GDM1 (cell line): ENCODE data around the gene PABPN1L.

ENCODE experiments used
- DNase-seq: peaks from one replicate; lab custom pipeline; 2025; lab: John Stamatoyannopoulos, UW

The PABPN1L gene

DNA sequence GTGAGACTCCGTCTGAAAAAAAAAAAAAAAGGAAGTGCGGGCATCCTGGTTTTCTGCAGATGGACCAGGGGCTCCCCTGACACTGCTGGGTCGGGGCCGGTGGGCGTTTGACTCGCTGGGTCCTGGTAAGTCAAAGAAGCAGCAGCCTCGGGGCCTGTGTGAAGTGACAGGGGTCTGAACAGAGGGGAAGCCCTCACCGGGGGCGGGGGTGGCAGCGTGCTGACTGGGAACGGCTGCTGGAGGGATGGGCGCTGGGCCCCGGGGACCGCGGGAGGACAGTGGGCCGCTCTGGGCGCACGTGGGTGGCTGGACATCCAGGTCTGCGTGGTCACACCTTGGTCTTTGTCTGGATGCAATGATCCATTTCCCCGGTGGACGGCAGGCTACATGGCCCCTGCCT, 17.9 kb downstream of the PABPN1L start:
- no peak for DNase-seq

DNA sequence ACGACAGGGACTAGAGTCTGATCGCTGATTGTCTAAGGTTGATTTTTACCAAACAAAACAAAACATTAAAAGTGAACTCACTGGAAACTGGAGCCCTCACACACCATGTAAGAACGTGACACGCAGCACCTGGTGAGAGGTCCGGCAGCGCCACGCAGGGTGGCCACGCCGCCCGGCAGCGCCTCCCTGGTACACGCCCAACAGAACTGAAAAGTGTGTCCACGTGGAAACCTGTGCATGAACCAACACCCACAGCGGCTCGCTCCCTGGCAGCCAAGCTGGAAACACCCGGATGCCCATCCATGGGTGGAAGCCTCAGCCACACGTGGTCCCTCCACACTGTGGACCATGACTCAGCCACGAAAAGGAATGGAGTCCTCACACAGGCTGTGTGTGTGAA, 18.8 kb downstream of the PABPN1L start:
- no peak for DNase-seq

DNA sequence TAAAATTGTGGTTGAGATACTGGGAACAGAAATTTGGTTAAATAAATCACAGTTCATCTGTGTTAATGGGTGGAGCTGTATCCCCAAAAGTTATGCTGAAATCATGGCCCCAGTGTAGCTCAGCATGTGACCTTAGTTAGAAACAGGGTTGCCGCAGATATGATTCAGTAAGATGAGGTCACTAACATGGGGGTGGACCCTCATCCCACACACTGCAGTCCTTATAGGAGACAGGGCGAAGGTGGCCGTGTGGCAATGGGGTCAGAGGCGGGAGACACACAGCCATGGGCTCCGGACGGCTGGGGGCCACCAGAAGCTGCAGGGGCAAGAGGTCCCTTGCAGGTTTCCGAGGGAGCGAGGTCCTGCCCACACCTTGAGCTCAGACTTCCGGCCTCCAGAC, 20.4 kb downstream of the PABPN1L start:
- no peak for DNase-seq

DNA sequence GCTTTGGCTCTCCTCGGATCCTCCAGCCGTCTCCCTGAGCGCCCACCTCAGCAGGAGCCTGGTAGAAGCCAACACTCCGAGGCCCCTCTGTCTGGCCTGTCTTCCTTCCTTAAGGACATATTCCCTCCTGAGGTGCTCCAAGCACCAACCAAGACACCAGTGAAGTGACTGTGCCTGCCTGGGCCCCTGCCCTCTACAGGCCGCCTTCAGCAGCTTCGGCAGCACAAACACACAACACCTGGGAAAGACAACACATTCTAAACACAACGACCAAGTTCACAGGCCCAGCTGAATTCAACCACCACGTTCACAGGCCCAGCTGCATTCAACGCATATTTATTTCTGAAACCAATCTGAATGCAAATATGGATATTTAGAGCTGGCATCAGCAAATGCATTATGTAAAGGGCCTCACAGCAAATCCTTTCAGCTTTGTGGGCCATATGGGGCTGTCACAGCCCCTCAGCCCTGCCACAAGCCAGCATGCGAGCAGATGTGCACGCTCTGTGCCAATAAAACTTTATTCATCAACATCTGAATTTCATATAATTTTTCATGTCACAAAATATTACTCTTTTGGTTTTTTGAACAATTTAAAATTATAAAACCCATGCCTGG, 21.9 kb downstream of the PABPN1L start:
- no peak for DNase-seq

DNA sequence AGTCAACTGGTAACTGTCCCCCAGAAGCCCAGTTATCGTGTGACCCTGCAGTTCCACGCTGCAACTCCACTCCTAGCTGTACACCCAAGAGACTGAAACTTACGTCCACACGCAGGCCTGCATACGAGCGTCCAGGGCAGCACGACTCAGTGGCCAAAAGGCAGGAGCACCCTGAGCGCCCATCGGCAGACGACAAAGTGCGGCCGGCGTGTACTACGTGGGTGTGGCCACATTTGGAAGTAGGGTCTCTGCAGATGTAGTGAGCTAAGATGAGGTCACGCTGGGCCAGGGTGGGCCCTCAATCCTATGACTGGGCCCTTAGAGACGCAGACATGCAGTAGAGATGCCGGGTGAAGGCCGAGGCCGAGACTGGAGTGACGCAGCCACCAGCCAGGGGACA, 23.2 kb downstream of the PABPN1L start:
- DNase-seq: no peak

DNA sequence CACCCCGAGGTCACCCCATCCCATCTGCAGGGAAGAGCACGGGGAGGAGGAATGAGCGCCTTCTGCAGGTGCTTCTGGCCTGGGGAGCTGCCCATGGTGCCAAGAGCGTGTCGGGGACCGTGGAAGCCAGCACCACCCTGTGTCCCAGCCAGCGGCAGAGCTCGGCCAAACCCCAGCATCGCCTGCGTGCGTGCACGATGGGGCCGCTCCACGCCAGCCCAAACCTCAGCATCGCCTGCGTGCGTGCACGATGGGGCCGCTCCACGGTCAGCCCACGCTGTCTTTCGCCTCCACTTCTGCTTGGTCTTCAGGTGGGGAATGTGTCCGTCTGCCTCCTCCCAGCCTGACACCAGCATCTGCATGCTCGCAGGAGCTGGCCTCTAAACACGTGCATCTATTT, 23.7 kb downstream of the PABPN1L start:
- no peak for DNase-seq

DNA sequence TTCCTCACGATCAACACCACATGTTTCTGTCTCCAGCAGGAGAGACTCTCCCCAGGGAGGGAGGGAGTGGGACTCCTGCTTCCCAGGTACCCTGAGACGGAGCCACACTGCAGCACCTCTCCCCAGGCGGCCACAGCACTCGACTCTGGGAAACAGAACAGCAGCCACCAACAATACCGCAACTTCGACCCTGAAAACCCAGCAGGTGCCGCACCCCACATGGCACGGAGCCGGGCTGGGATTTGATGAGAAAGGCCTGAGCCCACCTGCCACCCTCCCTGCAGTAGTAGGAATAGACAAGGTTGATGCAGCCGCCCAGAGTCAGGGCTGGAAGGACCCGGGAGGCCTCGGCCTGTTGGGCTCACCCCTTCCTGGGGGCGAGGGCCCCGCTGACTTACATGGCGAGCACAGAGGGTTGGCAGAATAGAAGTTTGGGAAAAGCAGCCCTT, 24.1 kb downstream of the PABPN1L start:
- no peak for DNase-seq

DNA sequence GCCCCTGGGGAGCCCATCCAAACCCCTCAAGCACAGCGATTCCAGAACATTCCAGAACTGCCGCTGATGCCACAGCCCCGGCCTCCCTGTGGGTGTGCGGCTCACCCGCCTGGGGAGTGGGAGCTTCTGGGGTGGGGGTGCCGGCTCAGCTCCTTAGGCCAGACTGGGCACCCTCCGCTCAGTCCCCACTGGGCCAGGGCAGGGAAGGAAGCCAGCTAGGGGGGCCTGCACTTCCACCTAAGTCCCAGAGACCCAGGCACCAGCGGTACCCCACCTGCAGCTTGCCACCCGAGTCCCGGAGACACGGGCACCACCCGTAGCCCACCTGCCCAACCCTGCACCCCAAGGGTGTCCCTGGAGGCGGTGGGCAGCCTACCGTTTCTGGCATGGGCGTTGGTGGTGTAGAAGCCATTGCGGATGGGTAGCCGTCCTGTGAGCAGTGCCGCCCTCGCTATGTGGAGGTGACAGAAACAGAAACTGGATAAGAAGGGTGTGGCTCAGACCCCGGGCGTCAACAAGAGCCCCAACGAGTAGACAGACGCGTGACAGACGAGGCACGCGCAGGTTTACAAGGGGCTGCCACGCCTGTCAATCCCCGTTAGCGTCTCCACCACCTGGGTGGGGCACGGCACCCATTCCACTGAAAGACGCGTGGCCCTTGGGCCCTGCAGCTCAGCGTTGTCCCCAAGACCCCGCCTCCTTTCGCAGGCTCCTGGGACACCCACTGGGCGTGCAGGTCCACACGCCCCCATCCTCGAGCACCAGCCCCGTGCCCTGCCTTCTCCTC, 24.7 kb downstream of the PABPN1L start:
- DNase-seq: no peak

DNA sequence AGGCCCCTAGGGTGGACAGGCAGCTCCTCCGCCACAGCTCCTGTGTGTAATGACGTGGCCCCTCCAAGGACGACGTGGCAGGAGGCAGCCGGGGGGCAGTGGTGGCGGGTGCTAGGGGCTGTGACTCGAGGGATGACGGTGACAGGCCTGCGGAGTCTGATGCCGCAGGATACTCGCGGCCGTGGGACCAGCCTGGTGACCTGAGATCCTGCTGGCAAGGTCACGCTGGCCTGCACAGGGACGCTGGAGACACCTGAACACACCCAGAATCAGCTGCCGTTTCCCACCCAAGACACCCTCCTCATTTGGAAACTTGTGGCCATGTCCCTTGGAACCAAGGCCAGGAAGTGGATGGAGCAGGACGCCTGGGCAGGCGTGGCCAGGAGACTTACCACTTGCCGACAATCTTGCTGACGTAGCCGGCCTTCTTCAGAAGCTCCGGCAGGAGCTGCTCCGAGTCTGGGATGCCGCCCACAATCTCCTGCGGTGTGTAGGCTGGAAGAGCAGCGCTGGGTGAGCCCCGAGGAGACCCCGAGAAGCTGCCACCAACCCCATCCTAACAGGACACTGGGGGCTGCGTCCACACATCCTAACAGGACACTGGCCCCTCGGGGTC, 25.8 kb downstream of the PABPN1L start:
- no peak for DNase-seq

DNA sequence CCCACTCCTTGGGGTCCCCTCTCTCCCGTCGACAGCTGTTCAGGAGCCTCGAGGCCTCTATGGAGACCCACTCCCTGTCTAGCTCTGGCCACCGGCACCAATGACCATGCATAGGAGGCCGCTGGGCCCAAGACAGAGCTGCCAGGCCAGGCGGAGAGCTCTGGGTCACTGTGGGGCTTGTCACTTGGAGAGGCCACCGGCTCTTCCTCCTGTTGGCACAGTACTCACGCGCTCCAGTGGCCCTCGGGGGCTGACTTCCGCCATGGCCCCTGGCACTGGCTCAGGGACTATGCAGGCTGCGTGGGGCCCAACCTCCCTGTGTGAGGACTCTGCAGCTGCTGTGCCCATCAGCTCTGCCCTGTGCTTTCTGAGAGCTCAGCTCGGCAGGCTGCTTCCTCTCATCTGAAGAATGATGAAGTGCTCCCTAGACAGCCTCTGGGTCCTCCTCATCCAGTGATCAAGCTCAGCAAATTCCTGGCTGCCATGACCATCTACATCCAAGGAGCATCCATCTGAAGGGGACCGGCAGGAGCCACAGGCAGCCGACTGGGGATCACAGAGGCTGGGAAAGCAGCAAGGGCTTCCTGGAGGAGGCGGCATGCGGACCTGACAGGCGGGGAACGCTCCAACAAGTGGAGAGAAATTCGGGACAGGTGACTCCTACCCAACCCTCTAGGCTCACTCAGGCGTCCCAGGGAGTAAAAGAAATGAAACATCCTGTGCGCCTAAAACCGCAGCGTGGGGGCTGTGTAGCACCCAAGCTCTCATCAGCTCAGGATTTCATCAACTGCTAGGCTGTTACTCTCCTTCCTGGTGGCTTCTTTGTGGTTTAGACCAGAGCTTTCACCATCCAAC, 26.5 kb downstream of the PABPN1L start:
- DNase-seq: no peak

DNA sequence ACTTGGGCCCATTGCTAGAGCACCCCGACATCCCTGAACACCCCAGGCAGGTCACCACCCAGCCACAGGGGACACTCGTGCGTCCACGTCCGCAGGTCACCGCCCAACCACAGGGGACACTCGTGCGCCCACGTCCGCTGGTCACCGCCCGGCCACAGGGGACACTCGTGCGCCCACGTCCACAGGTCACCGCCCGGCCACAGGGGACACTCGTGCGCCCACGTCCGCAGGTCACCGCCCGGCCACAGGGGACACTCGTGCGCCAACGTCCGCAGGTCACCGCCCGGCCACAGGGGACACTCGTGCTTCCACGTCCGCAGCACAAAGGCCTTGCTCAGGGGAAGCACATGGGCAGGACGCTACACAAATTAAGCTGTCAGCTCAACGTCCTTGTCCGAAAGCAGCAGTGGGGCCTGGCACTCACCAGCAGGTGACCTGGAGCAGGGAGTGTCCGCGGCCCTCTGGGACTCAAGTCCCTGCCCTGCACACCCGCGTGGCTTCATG, 27.4 kb downstream of the PABPN1L start:
- no peak for DNase-seq

DNA sequence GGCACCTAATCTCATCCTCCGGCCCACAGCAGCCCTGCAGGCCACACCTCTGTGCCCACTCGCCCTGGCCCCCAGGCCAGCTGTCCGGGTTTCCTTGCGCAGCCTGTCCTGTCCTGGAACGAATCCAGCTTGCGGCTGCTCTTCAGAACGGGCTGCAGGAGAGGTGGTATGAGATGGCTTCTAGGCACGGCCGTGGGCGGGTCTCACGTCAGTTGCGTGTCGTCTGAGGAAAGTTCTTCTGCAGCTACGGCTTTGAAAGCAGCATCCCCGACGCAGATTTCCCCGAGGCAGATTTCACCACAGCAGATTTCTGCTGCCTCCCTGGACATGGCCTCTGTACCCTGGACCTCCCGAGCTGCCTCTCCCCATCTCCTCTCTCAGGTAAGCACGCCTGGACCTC, 27.9 kb downstream of the PABPN1L start:
- DNase-seq: no peak

DNA sequence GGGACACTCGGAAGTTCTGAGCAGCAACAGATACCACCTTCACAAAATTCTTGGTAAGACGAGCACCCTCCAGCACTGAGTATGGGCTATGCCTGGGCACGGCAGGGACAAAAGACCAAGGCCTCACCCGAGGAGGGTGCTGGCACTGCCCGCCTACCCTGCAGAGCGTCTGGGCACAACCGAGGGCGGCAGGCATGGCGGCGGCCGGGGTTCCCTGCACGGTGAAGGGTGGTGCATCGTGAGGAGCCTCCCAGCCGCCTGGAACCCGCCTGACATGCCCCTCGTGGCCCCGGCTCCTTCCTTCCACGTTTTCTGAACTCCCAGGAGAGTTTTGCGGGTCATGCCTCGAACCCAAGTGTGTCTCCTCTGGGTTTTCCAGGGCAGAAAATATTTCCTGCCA, 28.7 kb downstream of the PABPN1L start:
- no peak for DNase-seq

DNA sequence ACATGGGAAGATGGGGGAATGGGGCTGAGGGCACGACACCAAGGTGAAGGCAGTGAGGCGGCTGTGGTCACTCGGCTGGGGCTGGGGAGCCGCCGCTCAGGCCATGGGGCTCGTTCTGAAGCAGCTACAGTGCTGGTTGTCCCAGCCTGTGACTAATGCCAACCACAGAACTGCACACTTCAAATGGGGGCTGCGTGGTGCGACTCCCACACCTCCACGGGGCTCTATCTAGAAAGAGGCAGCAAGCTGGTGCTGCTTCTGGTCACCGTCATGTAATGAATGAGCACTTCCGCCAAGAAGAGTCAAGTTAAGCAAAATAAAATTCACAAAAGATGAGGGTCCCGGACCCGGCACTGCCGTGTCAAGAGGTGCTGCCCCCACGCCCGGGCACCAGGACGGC, 29.7 kb downstream of the PABPN1L start:
- no peak for DNase-seq

DNA sequence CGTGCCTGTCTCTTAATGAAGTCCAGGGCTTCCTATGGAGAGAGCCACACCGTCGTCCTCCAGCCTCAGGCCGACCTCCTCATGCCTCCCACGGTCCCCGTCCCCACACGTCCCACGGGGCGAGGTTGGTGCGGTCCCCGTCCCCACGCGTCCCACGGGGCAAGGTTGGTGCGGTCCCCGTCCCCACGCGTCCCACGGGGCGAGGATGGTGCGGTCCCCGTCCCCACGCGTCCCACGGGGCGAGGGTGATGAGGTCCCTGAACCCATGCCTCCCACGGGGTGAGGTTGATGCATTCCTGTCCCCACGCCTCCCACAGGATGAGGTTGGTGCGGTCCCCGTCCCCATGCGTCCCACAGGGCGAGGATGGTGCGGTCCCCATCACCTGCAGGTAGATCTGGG, 30.6 kb downstream of the PABPN1L start:
- DNase-seq: no peak

DNA sequence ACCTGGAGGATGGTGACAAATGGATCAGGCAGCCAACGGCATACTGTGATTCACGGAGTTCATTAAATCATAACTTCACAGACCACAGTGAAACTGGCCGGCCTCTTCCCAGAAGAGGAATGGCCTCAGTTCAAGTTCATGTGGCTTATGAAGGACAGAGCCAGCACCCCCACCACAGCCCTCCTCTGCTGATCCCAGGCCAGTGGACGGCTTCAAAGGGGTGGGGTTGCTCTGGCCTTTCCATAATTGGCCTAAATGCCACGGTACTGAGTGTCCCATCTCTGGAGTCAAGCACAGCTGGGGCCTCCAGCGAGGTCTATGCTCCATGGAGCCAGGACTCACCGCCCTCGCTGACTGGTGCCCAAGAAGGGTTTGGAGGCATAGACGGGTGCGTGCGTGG, 31.1 kb downstream of the PABPN1L start:
- DNase-seq: no peak

DNA sequence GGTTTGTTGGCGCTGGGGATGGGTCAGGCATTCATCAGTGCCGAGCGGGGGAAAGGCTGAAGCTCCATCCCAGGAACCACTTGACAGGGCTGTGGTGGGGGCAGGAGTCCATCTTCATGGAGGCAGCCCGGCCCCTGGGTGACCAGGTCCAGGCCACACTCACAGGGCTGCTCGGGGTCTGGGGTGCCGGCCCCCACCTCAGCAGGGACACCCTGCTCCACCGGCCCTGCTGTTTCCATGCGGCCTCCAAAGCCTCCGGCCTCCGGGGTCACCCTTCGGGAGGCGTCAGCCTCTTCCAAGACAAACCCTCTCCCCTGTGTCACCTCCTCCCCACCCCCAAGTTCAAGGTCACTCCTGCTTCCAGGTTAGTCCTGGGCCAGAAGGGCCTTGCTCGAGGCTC, 31.8 kb downstream of the PABPN1L start:
- DNase-seq: no peak

DNA sequence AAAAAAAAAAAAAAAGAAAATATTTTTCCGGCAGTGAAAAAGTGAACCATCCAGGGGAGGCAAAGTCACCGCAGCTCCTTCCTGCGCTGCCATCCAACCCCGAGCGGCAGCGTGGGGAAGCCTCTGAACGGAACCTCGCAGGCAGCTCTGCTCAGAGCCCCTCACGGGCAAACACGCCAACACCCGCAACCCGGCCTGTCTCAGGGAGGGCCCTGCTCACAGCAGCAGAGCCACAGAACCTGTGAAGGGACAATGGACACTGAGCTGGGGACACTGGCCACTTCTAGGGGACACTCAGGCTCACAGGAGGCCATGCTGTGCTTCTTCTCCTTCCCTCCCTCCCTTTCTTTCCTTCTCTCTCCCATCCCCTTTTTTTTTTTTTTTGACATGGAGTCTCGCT, 33.4 kb downstream of the PABPN1L start:
- DNase-seq: no peak

DNA sequence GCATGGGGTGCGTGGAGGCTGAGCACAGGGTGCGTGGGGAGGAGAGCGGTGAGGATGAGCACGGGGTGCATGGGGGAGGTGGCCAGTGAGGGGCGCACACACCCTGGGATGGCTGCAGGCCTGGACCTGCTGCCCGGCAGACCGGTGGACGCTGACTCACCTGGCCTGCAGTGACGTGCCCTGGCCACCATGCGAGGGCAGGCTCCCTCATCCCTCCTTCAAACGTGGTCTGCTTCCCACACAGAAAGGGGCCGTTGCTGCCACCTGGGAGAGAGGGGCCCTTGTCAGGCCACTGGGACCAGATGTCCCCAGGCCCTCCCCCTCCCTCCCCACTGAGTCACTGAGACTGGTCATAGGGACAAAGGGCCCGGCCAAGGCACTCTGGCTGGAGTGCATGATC, 34.6 kb downstream of the PABPN1L start:
- DNase-seq: no peak

DNA sequence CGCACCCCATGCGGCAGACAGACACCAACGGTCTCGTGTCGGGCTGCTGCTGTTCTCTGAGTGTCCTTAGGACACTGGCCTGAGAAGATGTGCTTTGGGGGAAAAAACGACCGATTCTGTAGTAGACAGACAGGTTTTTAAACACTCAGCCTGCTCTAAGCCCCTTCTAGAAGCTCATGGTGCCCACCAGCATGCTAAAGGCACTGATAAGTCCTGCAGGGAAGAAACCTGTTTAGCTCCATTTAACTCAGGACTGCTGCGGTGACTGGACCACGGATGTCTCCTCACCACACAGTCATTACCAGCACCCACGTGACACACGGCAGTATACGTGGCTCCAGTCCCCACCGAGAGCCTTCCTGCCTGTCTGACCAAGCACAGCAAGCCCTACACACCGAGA, 35.7 kb downstream of the PABPN1L start:
- DNase-seq: no peak

DNA sequence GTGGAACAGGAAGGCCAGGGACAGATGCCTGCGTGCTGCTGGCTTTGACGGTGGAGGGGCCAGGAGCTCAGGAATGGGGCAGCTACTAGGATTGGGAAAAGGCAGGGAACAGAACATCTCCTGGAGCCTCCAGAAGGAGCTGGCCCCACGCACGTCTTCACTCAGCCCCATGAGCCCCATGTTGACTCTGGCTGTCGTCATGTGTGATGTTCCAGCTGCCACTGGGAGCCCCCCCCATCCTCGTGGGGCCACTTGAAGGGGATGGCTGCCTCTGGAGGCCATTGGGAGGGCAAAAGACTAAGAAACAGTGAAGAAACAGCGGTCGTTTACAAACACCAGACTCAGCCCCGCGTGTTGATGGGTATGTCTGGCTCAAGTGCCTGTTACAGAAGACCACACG, 36.2 kb downstream of the PABPN1L start:
- no peak for DNase-seq

DNA sequence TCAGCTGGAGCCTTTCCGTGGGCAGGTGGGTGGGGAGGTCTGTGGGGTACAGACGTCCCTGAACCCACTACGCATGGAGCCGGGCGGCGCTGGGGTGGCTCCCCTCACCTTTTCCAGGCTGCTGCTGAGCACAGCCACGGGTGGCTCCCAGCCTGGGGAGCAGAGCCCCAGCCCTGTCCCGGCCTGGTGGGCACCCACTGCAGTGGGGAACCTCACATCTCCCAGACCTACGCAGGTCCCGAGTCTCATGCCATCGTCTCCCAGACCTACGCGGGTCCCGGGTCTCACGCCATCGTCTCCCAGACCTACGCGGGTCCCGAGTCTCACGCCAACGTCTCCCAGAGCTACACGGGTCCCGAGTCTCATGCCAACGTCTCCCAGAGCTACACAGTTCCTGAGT, 37.7 kb downstream of the PABPN1L start:
- DNase-seq: no peak
